AML-193 (cell line): ENCODE measurements around the gene CXCR1.
"Not testable (repeated sequence)": the region's sequence is repeated elsewhere in the genome, so short reads cannot be mapped to it uniquely, and the experiment has no call there.

ENCODE experiments used
- DNase-seq, 2 experiments: peaks; one replicate each; lab custom pipeline; 2025; lab: John Stamatoyannopoulos, UW

The CXCR1 gene

GRCh38 chr2:218166791-218167190 lies at the start of gene CXCR1:
Gene CXCR1, minus strand, starts transcription at chr2:218166962. Its CDS starts 1,751 bp downstream, at chr2:218165211.
- DNase-seq = peak; percentile 53 to 75

GRCh38 chr2:218216336-218216673 lies 49.5 kb upstream of the CXCR1 start:
- DNase-seq = no peak

GRCh38 chr2:218214116-218214515 lies 47.4 kb upstream of the CXCR1 start:
- DNase-seq = no peak

- DNase-seq = no peak
Measured at GRCh38 chr2:218209078-218209477, 42.3 kb upstream of the CXCR1 start.

GRCh38 chr2:218202266-218202665 lies 35.5 kb upstream of the CXCR1 start:
- no peak for DNase-seq

GRCh38 chr2:218196974-218197373 lies 30.2 kb upstream of the CXCR1 start:
- DNase-seq = no peak

GRCh38 chr2:218194880-218195279 lies 28.1 kb upstream of the CXCR1 start:
- no peak for DNase-seq

GRCh38 chr2:218193701-218194100 lies 26.9 kb upstream of the CXCR1 start:
- DNase-seq = no peak

GRCh38 chr2:218192902-218193430 lies 26.2 kb upstream of the CXCR1 start:
- DNase-seq = no peak

GRCh38 chr2:218188528-218188927 lies 21.8 kb upstream of the CXCR1 start:
- DNase-seq = no peak

- no peak for DNase-seq
Measured at GRCh38 chr2:218187296-218188015, 20.7 kb upstream of the CXCR1 start.

- DNase-seq = no peak
Measured at GRCh38 chr2:218186876-218187275, 20.1 kb upstream of the CXCR1 start.

GRCh38 chr2:218186355-218186766 lies 19.6 kb upstream of the CXCR1 start:
- DNase-seq = peak; percentile 68 to 81

GRCh38 chr2:218184331-218184730 lies 17.6 kb upstream of the CXCR1 start:
- no peak for DNase-seq

GRCh38 chr2:218180467-218181114 lies 13.8 kb upstream of the CXCR1 start:
- no peak for DNase-seq

- no peak for DNase-seq
Measured at GRCh38 chr2:218179782-218180181, 13.0 kb upstream of the CXCR1 start.

- no peak for DNase-seq
Measured at GRCh38 chr2:218172845-218173244, 6.1 kb upstream of the CXCR1 start.

- DNase-seq = not testable (repeated sequence)
Measured at GRCh38 chr2:218171744-218172143, 5.0 kb upstream of the CXCR1 start.

GRCh38 chr2:218169757-218170546 lies 3.2 kb upstream of the CXCR1 start:
- no peak for DNase-seq

GRCh38 chr2:218168635-218169462 lies 2.1 kb upstream of the CXCR1 start:
- peak; percentile 26 to 47 for DNase-seq

- DNase-seq = no peak
Measured at GRCh38 chr2:218168016-218168415, 1.3 kb upstream of the CXCR1 start.

- no peak for DNase-seq
Measured at GRCh38 chr2:218162814-218163213, 3.9 kb downstream of the CXCR1 start.
